ENCODE results near the gene NFS1. TPM values are rescaled to one million over a fixed set of nuclear protein-coding genes. Genes with fewer than 3 reads are reported as not detected.

Gene NFS1
- total and polyA plus RNA-seq, 5 donors from 2014 or later, result 21.2 to 32.6 (median 23.9) TPM

GRCh38 chr20:35738410-35739179, 39.4 kb upstream of the NFS1 start:
- Histone ChIP-seq H3K4me1 (ENCODE audit: control insufficient read depth, insufficient read depth, low read length, poor library complexity, severe bottlenecking) (peaks cover 70% of the 10 kb centered on the region), H3K9me3 (ENCODE audit: control insufficient read depth in 2 of 2, low read length in 2 of 2) (no peaks in the 10 kb centered on the region), H3K36me3 (ENCODE audit: control insufficient read depth, insufficient read depth, low read length) (peaks cover 66% of the 10 kb centered on the region), H3K27me3 (ENCODE audit: control insufficient read depth, insufficient read depth, low read length) (no peaks in the 10 kb centered on the region), H3K27ac (ENCODE audit: insufficient read depth, low read length, poor library complexity, severe bottlenecking) (peak overlapping the region; percentile 100), H3K4me3 (ENCODE audit: low read depth, low read length) (peak overlapping the region; percentile 100)
- Mint-ChIP-seq H3K9me3 (no peaks in the 10 kb centered on the region), H3K27me3 (peaks cover 6% of the 10 kb centered on the region), H3K4me1 (peaks cover 36 to 70% (median 56%) of the 10 kb centered on the region in 4 donors), H3K27ac (peak overlapping the region in 2 of 3 donors; percentile 24 to 80), H3K4me3 (peak overlapping the region; percentile 72 to 81 (median 78)), H3K36me3 (peaks cover 50% of the 10 kb centered on the region)
- ATAC-seq (ENCODE audit: low read depth in 2 of 2) (no peak), DNase-seq (no peak)

- Histone ChIP-seq H3K27me3 (ENCODE audit: control insufficient read depth, insufficient read depth, low read length) (no peaks in the 10 kb centered on the region), H3K36me3 (ENCODE audit: control insufficient read depth, insufficient read depth, low read length) (peaks cover 73% of the 10 kb centered on the region), H3K4me3 (ENCODE audit: low read depth, low read length) (peak overlapping the region; percentile 100), H3K27ac (ENCODE audit: insufficient read depth, low read length, poor library complexity, severe bottlenecking) (peak overlapping the region; percentile 100), H3K4me1 (ENCODE audit: control insufficient read depth, insufficient read depth, low read length, poor library complexity, severe bottlenecking) (peaks cover 67% of the 10 kb centered on the region), H3K9me3 (ENCODE audit: control insufficient read depth in 2 of 2, low read length in 2 of 2) (no peaks in the 10 kb centered on the region)
- ATAC-seq (ENCODE audit: low read depth in 2 of 2) (no peak), DNase-seq (no peak)
- Mint-ChIP-seq H3K36me3 (peaks cover 52% of the 10 kb centered on the region), H3K27me3 (peaks cover 6% of the 10 kb centered on the region), H3K4me3 (peak overlapping the region; percentile 72 to 81 (median 78)), H3K4me1 (peaks cover 38 to 70% (median 56%) of the 10 kb centered on the region in 4 donors), H3K9me3 (no peaks in the 10 kb centered on the region), H3K27ac (peak overlapping the region in 2 of 3 donors; percentile 24 to 80)
Observed at GRCh38 chr20:35737865-35738333, 38.7 kb upstream of the NFS1 start.

DNA sequence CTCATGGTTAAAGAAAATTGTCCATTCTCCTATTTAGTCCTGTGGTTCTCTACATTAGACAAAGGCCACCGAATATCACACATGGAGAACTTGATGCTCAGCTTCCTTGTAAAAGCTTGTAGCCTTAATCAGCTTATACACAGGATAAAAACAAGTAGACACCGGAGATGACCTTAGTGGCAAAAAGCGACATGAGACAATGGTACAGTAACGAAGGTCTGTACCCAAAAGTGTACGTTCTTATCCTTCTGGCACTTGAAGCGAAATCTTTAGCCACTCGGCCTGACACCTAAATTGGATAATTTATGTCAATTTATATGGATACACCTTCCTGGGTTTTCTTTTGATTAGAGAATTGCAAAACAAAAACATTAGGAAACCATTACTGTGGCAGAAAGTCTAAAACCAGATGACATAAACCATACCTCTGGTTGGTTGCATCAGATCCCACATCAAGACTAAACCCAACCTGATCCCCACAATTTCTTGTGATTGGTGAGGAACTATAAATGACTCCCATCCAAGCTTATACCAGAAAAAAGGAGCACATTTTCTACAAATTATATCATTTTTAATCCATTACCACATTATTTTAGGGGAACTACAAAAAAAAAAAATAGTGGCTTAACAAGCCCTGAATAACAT, 36.8 kb upstream of the NFS1 start:
- ATAC-seq (ENCODE audit: low read depth in 2 of 2), result no peak
- no peaks in the 10 kb centered on the region for H3K9me3 Mint-ChIP-seq
- no peaks in the 10 kb centered on the region for H3K9me3 ChIP-seq (ENCODE audit: control insufficient read depth in 2 of 2, low read length in 2 of 2)
- H3K4me3 Mint-ChIP-seq, result peak overlapping the region; percentile 67 to 90 (median 76)
- H3K4me3 ChIP-seq (ENCODE audit: low read depth, low read length), result peak overlapping the region; percentile 61
- H3K27ac ChIP-seq (ENCODE audit: insufficient read depth, low read length, poor library complexity, severe bottlenecking), result peak overlapping the region; percentile 44
- H3K27me3 ChIP-seq (ENCODE audit: control insufficient read depth, insufficient read depth, low read length), result no peaks in the 10 kb centered on the region
- peaks cover 93% of the 10 kb centered on the region for H3K36me3 ChIP-seq (ENCODE audit: control insufficient read depth, insufficient read depth, low read length)
- H3K36me3 Mint-ChIP-seq, result peaks cover 60% of the 10 kb centered on the region
- no peak for DNase-seq
- H3K4me1 ChIP-seq (ENCODE audit: control insufficient read depth, insufficient read depth, low read length, poor library complexity, severe bottlenecking), result peaks cover 79% of the 10 kb centered on the region
- peaks cover 51 to 84% (median 68%) of the 10 kb centered on the region in 4 donors for H3K4me1 Mint-ChIP-seq
- peak overlapping the region in 2 of 3 donors; percentile 5 to 75 for H3K27ac Mint-ChIP-seq
- H3K27me3 Mint-ChIP-seq, result no peaks in the 10 kb centered on the region

DNA sequence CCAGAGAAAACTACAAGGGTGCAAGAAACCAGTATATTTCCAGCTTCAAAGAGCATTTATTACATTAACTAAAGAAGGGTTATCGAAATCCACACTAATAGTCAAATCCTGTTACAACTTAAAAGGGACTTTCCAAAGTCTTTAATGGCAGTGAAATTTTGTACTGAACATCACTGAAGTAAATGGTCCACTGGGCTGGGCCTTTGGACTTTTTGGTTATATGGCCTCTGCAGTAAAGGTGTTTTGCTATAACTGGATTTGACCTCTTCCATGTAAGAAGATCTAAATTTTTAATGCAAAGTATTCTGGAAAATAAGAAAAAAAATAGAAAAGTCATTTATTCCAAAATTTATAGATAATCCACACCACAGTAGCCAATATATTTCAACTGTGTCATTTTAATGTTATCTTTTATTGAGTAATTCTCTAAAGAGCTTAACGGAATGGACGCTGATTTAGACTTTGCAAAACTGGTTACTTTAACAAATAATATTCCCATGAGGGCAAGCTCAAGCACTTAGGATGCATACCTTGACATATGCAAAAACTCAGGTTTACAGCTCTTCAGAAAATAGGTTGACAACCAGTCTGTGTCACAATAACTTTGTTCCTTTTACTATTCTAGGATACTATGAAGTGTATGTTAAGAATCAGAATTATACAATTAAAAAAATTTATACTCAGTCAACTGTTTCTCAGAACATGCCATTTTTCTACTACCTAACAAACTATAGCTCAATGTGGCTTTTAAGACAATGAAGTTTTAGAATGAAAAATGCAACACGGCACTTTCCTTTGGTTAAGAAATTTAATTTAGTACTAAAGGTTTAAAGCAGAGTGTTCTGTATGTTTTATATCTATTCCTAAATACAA, 35.9 kb upstream of the NFS1 start:
- Mint-ChIP-seq H3K4me1 (peaks cover 54 to 88% (median 71%) of the 10 kb centered on the region in 4 donors), H3K9me3 (no peaks in the 10 kb centered on the region), H3K27ac (peak overlapping the region in 2 of 3 donors; percentile 44 to 76), H3K4me3 (peak overlapping the region; percentile 59 to 90 (median 76)), H3K36me3 (peaks cover 56% of the 10 kb centered on the region), H3K27me3 (no peaks in the 10 kb centered on the region)
- peak overlapping the region; percentile 65 for H3K27ac ChIP-seq (ENCODE audit: insufficient read depth, low read length, poor library complexity, severe bottlenecking)
- DNase-seq, result no peak
- H3K4me1 ChIP-seq (ENCODE audit: control insufficient read depth, insufficient read depth, low read length, poor library complexity, severe bottlenecking), result peaks cover 82% of the 10 kb centered on the region
- ATAC-seq (ENCODE audit: low read depth in 2 of 2), result no peak
- no peaks in the 10 kb centered on the region for H3K9me3 ChIP-seq (ENCODE audit: control insufficient read depth in 2 of 2, low read length in 2 of 2)
- peak overlapping the region; percentile 61 for H3K4me3 ChIP-seq (ENCODE audit: low read depth, low read length)
- H3K36me3 ChIP-seq (ENCODE audit: control insufficient read depth, insufficient read depth, low read length), result peaks cover 94% of the 10 kb centered on the region
- no peaks in the 10 kb centered on the region for H3K27me3 ChIP-seq (ENCODE audit: control insufficient read depth, insufficient read depth, low read length)

DNA sequence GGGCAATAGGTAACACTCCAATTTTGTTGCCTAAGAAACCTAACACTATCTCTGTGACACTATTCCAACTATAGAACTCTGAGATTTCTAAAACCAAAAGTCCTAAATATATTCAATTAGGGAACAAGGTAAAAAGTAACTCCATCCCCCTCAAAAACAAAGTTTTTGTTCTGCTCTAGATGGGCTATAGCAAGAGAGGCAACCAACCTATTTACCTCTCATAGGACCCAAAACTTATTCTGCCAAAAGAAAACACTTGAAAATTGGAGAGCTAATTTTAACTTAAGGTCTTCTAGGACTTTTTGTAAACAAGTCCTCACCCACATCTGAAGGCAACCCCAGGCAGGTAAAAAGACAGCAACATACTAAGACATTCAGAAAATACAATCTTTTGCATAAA, 35.2 kb upstream of the NFS1 start:
- DNase-seq (no peak), ATAC-seq (ENCODE audit: low read depth in 2 of 2) (no peak)
- Histone ChIP-seq H3K27me3 (ENCODE audit: control insufficient read depth, insufficient read depth, low read length) (no peaks in the 10 kb centered on the region), H3K4me3 (ENCODE audit: low read depth, low read length) (peak overlapping the region; percentile 61), H3K36me3 (ENCODE audit: control insufficient read depth, insufficient read depth, low read length) (peaks cover 94% of the 10 kb centered on the region), H3K9me3 (ENCODE audit: control insufficient read depth in 2 of 2, low read length in 2 of 2) (no peaks in the 10 kb centered on the region), H3K4me1 (ENCODE audit: control insufficient read depth, insufficient read depth, low read length, poor library complexity, severe bottlenecking) (peaks cover 83% of the 10 kb centered on the region), H3K27ac (ENCODE audit: insufficient read depth, low read length, poor library complexity, severe bottlenecking) (peak overlapping the region; percentile 65)
- H3K9me3 Mint-ChIP-seq, result no peaks in the 10 kb centered on the region
- H3K27ac Mint-ChIP-seq, result peak overlapping the region; percentile 34 to 76 (median 44)
- no peaks in the 10 kb centered on the region for H3K27me3 Mint-ChIP-seq
- H3K4me1 Mint-ChIP-seq, result peaks cover 48 to 87% (median 70%) of the 10 kb centered on the region in 4 donors
- peaks cover 54% of the 10 kb centered on the region for H3K36me3 Mint-ChIP-seq
- peak overlapping the region; percentile 59 to 90 (median 72) for H3K4me3 Mint-ChIP-seq

DNA sequence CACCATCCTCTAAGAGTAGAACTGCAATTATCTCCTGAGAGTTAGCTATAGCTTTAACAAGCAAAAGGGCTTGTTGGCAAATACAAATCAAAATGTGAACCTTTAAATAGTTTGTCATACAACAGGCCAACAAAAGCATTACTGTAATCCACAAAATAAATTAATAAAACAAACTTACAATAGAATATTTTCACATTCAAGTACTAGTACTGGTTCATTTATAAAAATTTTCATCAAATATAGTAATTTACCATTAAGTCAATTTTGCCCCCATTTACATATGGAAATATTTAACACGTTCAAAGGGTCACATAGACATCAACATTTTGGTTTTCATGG, 33.5 kb upstream of the NFS1 start:
- Mint-ChIP-seq H3K27me3 (no peaks in the 10 kb centered on the region), H3K9me3 (no peaks in the 10 kb centered on the region), H3K27ac (no peak overlapping the region), H3K4me1 (peaks cover 43 to 74% (median 62%) of the 10 kb centered on the region in 4 donors), H3K4me3 (peak overlapping the region; percentile 8 to 68 (median 57)), H3K36me3 (peaks cover 43% of the 10 kb centered on the region)
- Histone ChIP-seq H3K27ac (ENCODE audit: insufficient read depth, low read length, poor library complexity, severe bottlenecking) (no peak overlapping the region), H3K9me3 (ENCODE audit: control insufficient read depth in 2 of 2, low read length in 2 of 2) (no peaks in the 10 kb centered on the region), H3K4me1 (ENCODE audit: control insufficient read depth, insufficient read depth, low read length, poor library complexity, severe bottlenecking) (peaks cover 71% of the 10 kb centered on the region), H3K36me3 (ENCODE audit: control insufficient read depth, insufficient read depth, low read length) (peaks cover 94% of the 10 kb centered on the region), H3K4me3 (ENCODE audit: low read depth, low read length) (peak overlapping the region; percentile 56), H3K27me3 (ENCODE audit: control insufficient read depth, insufficient read depth, low read length) (no peaks in the 10 kb centered on the region)
- DNase-seq (no peak), ATAC-seq (ENCODE audit: low read depth in 2 of 2) (no peak)

DNA sequence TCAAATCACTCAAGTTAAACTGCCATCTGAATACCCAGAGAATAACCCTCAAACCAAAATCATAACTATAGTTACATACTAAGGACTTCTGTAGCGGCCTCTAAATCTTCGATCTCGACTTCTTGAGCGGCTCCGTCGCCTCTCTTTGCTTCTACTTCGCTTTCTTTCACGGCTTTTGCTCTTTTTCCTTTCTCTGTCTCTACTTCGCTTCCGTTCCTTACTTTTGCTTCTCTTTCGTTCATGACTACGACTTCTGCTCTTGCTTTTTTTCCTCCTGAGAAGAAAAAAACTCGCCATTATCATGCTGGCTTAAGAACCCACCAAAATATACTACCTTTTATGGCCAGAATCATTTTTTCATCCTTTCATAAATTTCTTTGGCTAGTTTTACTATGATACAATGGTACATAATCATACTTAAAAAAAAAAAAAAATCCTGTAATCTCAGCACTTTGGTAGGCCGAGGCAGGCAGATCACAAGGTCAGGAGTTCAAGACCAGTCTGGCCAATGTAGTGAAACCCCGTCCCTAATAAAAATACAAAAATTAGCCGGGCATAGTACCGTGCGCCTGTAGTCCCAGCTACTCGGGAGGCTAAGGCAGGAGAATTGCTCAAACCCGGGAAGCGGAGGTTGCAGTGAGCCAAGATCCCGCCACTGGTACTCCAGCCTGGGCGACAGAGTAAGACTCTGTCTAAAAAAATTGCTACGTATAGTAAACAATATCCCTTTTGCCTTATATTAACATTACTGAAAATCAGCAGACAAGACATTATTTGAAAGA, 32.9 kb upstream of the NFS1 start:
- Mint-ChIP-seq H3K27me3 (no peaks in the 10 kb centered on the region), H3K9me3 (no peaks in the 10 kb centered on the region), H3K36me3 (peaks cover 43% of the 10 kb centered on the region), H3K4me3 (peak overlapping the region; percentile 59 to 74 (median 66)), H3K27ac (peak overlapping the region in 1 of 3 donors; percentile 26), H3K4me1 (peaks cover 43 to 72% (median 62%) of the 10 kb centered on the region in 4 donors)
- no peak overlapping the region for H3K27ac ChIP-seq (ENCODE audit: insufficient read depth, low read length, poor library complexity, severe bottlenecking)
- DNase-seq (no peak), ATAC-seq (ENCODE audit: low read depth in 2 of 2) (no peak)
- peaks cover 94% of the 10 kb centered on the region for H3K36me3 ChIP-seq (ENCODE audit: control insufficient read depth, insufficient read depth, low read length)
- peak overlapping the region; percentile 56 for H3K4me3 ChIP-seq (ENCODE audit: low read depth, low read length)
- H3K27me3 ChIP-seq (ENCODE audit: control insufficient read depth, insufficient read depth, low read length), result no peaks in the 10 kb centered on the region
- H3K4me1 ChIP-seq (ENCODE audit: control insufficient read depth, insufficient read depth, low read length, poor library complexity, severe bottlenecking), result peaks cover 69% of the 10 kb centered on the region
- H3K9me3 ChIP-seq (ENCODE audit: control insufficient read depth in 2 of 2, low read length in 2 of 2), result no peaks in the 10 kb centered on the region
